GM12878 (cell line): ENCODE measurements around the gene DHDH. TPM values are rescaled to one million over a fixed set of nuclear protein-coding genes. Genes with fewer than 3 reads are reported as not detected.

ENCODE experiments used
- ATAC-seq: fragments of 200-7000 bp; cut with Tn5 transposase; 3 replicates; pipeline ENCODE4 v1.9.1; 2020; ENCODE audit warnings: mild to moderate bottlenecking, moderate library complexity
- BruUV-seq: library from RNA; stranded (reverse); fragments of 400-500 nt; replicated peaks from 2 replicates; lab custom pipeline; 2021; lab: Mats Ljungman, UMichigan
- CTCF ChIA-PET: fragments of 300-600 bp; sonication (Branson Sonifier 250); formaldehyde crosslinking; extraction: SDS; loops from one replicate; lab custom pipeline; 2021; ENCODE audit warnings: inconsistent platforms; lab: Yijun Ruan, JAX
- POLR2A ChIA-PET: fragments of 350-600 bp; formaldehyde crosslinking; extraction: SDS; loops from one replicate; lab custom pipeline; 2021; ENCODE audit warnings: inconsistent platforms; lab: Charles Lee
- RAD21 ChIA-PET: fragments of 300-600 bp; sonication (Branson Sonifier 250); formaldehyde crosslinking; loops from one replicate; lab custom pipeline; 2023; ENCODE audit warnings: antibody characterized with exemption; ENCODE audit not compliant: unreplicated experiment; lab: Charles Lee
- SMC1A ChIA-PET: fragments of 300-600 bp; sonication (Branson Sonifier 250); formaldehyde crosslinking; loops from one replicate; lab custom pipeline; 2023; ENCODE audit not compliant: unreplicated experiment, uncharacterized antibody; lab: Charles Lee
- DNase-seq: peaks from one replicate; pipeline ENCODE4 v3.0.0-alpha.2; 2011; ENCODE audit warnings: low read depth, low spot score
- FAIRE-seq: peaks from 3 replicates; lab custom pipeline; 2011; peaks lifted over from hg19 to GRCh38; lab: Jason Lieb, UNC
- H2AFZ ChIP-seq: 2 replicates; pipeline ENCODE4 v1.6.0; 2011; ENCODE audit warnings: low read depth, low read length, control low read depth; ENCODE audit not compliant: control insufficient read depth
- H3K27ac ChIP-seq: 2 replicates; pipeline ENCODE4 v1.5.1; 2011; ENCODE audit warnings: control low read depth; ENCODE audit not compliant: control insufficient read depth, insufficient read depth
- H3K27me3 ChIP-seq, 2 experiments: replicated peaks in 1 of 2; 2 replicates each; pipeline versions ENCODE4 v1.6.0 to v1.6.1; 2011; ENCODE audit warnings: low read length in 1 of 2; ENCODE audit not compliant: control insufficient read depth in 2 of 2, insufficient read depth in 2 of 2
- H3K36me3 ChIP-seq, 2 experiments: 2 replicates each; pipeline ENCODE4 v1.5.1; 2011; ENCODE audit warnings: low read length in 1 of 2; ENCODE audit not compliant: control insufficient read depth in 2 of 2, insufficient read depth in 2 of 2
- H3K4me1 ChIP-seq: 2 replicates; pipeline ENCODE4 v1.6.1; 2011; ENCODE audit warnings: mild to moderate bottlenecking, low read length, moderate library complexity, mixed read lengths; ENCODE audit not compliant: control insufficient read depth, insufficient read depth
- H3K4me2 ChIP-seq: 2 replicates; pipeline ENCODE4 v1.6.0; 2011; ENCODE audit warnings: control low read depth; ENCODE audit not compliant: control insufficient read depth, insufficient read depth
- H3K4me3 ChIP-seq: fragments of 200-600 bp; sonication (generic); 2 replicates; pipeline ENCODE4 v1.5.1; 2016
- H3K79me2 ChIP-seq: 2 replicates; pipeline ENCODE4 v1.6.0; 2011; ENCODE audit warnings: low read length; ENCODE audit not compliant: control insufficient read depth, insufficient read depth
- H3K9ac ChIP-seq: 2 replicates; pipeline ENCODE4 v1.8.0; 2011; ENCODE audit warnings: low read length, control low read depth, mixed read lengths; ENCODE audit not compliant: control insufficient read depth, insufficient read depth
- H3K9me3 ChIP-seq: replicated peaks from 3 replicates; pipeline ENCODE4 v1.5.1; 2011; ENCODE audit warnings: mild to moderate bottlenecking, low read length; ENCODE audit not compliant: control insufficient read depth, insufficient read depth
- H4K20me1 ChIP-seq: 2 replicates; pipeline ENCODE4 v1.6.0; 2011; ENCODE audit not compliant: control insufficient read depth, insufficient read depth
- ATF7 ChIP-seq: fragments of 450-650 bp; IDR thresholded peaks from 2 replicates; pipeline ENCODE4 v1.6.1; 2016; ENCODE audit warnings: low read depth, mild to moderate bottlenecking
- IRF4 ChIP-seq: IDR thresholded peaks from 2 replicates; pipeline ENCODE4 v1.6.1; 2011; ENCODE audit warnings: low read depth, low read length
- WGBS: methylation state at CpG from one replicate; pipeline ENCODE4 v1.1.6; 2016; ENCODE audit warnings: low lambda C conversion rate; ENCODE audit not compliant: insufficient replicate concordance, insufficient coverage; ENCODE audit errors: missing lambda C conversion rate; 5-methylcytosine and 5-hydroxymethylcytosine counted together
- in situ Hi-C: fragments of 300-500 bp; cut with MboI; formaldehyde crosslinking; loops from 9 replicates; pipeline ENCODE4 v1.14.3; 2018; ENCODE audit warnings: mixed read lengths
- intact Hi-C: fragments of 100-400 bp; cut with micrococcal nuclease; formaldehyde crosslinking; loops from one replicate; pipeline ENCODE4 v1.14.2; 2022; ENCODE audit not compliant: unreplicated experiment
- polyA plus RNA-seq, 11 experiments: library from polyadenylated mRNA; depleted of rRNA in 4 of 11; unstranded in 6 of 11; stranded (reverse) in 5 of 11; fragments of >200 nt; fragmentation: Nextera tagmentation in 4 of 11; fragmentation: Illumina TruSeq in 1 of 11; extraction: Ambion mirVana in 4 of 11; extraction: Trizol in 1 of 11; gene quantifications; 1 replicate in 1 of 11; 2 replicates in 10 of 11; pipeline versions ENCODE4 v1.2.1 to v1.2.3, GENCODE V29; 2011 to 2016; ENCODE audit warnings: inconsistent platforms in 2 of 11, missing spikeins in 2 of 11, low read depth in 1 of 11
- total RNA-seq, 4 experiments: library from RNA; depleted of rRNA in 3 of 4; stranded (reverse); fragments of >200 nt in 3 of 4; fragmentation: Illumina TruSeq in 1 of 4; extraction: Trizol in 1 of 4; gene quantifications; 2 replicates each; pipeline versions ENCODE4 v1.2.1 to v1.2.3, GENCODE V29; 2013 to 2021
- TF ChIP-seq, protein P1 (sequence below): IDR thresholded peaks from 2 replicates; pipeline ENCODE4 v1.6.1; 2012; ENCODE audit warnings: improper control_type of control experiment, low read depth, low read length; ENCODE audit not compliant: insufficient replicate concordance

Gene DHDH
- total and polyA plus RNA-seq, 10 of the 15 experiments (the other 5 are each of a cell fraction or from before 2014, with no cell fraction given): 0.13 to 0.21 (median 0.15) TPM; not detected in 7

DNA sequence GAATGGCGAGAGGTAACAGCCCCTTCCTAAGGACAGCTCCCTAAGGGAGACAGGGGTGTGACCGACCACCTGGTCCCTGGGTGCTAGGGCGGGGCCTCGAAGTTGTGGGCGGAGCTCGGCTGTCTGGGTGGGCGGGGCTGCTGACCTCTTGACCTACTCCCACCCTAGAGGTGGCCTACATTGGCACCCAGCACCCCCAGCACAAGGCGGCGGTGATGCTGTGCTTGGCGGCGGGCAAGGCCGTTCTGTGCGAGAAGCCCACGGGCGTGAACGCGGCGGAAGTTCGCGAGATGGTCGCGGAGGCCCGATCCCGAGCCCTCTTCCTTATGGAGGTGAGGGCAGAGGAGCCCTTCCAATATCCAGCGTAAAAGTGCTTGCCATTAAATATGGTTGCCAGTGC is 2.4 kb downstream of the DHDH start (continued):
- TF ChIP-seq, protein P1, sequence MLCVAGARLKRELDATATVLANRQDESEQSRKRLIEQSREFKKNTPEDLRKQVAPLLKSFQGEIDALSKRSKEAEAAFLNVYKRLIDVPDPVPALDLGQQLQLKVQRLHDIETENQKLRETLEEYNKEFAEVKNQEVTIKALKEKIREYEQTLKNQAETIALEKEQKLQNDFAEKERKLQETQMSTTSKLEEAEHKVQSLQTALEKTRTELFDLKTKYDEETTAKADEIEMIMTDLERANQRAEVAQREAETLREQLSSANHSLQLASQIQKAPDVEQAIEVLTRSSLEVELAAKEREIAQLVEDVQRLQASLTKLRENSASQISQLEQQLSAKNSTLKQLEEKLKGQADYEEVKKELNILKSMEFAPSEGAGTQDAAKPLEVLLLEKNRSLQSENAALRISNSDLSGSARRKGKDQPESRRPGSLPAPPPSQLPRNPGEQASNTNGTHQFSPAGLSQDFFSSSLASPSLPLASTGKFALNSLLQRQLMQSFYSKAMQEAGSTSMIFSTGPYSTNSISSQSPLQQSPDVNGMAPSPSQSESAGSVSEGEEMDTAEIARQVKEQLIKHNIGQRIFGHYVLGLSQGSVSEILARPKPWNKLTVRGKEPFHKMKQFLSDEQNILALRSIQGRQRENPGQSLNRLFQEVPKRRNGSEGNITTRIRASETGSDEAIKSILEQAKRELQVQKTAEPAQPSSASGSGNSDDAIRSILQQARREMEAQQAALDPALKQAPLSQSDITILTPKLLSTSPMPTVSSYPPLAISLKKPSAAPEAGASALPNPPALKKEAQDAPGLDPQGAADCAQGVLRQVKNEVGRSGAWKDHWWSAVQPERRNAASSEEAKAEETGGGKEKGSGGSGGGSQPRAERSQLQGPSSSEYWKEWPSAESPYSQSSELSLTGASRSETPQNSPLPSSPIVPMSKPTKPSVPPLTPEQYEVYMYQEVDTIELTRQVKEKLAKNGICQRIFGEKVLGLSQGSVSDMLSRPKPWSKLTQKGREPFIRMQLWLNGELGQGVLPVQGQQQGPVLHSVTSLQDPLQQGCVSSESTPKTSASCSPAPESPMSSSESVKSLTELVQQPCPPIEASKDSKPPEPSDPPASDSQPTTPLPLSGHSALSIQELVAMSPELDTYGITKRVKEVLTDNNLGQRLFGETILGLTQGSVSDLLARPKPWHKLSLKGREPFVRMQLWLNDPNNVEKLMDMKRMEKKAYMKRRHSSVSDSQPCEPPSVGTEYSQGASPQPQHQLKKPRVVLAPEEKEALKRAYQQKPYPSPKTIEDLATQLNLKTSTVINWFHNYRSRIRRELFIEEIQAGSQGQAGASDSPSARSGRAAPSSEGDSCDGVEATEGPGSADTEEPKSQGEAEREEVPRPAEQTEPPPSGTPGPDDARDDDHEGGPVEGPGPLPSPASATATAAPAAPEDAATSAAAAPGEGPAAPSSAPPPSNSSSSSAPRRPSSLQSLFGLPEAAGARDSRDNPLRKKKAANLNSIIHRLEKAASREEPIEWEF: no peak

DNA sequence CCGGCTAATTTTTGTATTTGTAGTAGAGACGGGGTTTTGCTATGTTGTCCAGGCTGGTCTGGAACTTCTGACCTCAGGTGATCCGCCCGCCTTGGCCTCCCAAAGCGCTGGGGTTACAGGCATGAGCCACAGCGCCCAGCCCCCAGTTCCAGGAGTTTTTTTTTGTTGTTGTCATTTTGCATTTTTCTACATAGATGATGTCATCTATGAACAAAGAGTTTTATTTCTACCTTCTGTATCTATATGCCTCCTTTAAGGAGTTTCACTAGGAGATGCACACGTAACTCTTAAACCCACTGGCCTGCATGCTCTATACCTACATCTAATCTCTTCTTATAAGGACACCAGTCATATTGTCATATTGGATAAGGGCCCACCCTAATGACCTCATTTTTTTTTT is 4.8 kb downstream of the DHDH start:
- in situ Hi-C loops: no loop called here
- TF ChIP-seq IRF4 (no peak), ATF7 (0 out of 2 replicates have a peak, but pooled peaks have one; percentile 30)
- POLR2A ChIA-PET: interaction anchor here (0.6 kb wide), 2 partner anchors 16 to 68 kb away, joined by 3 read pairs; no protein-coding TSS in a partner anchor
- H3K4me2 ChIP-seq: no peak overlapping the region
- H3K9me3 ChIP-seq: no peaks in the 10 kb centered on the region; the same call in 2 of the 3 replicates
- no peaks in the 10 kb centered on the region for H3K79me2 ChIP-seq
- DNase-seq (no peak), FAIRE-seq (no peak), ATAC-seq (no peak)
- no peak overlapping the region for H3K4me3 ChIP-seq
- no TSS peak for BruUV-seq
- 89% methylated on average over 7 of the region's 7 CpGs for WGBS
- CTCF ChIA-PET: no interaction called here
- RAD21 ChIA-PET: no interaction called here
- H3K9ac ChIP-seq: no peak overlapping the region
- no peak overlapping the region for H2AFZ ChIP-seq
- no peaks in the 10 kb centered on the region for H4K20me1 ChIP-seq
- intact Hi-C loops: no loop called here
- H3K27ac ChIP-seq: no peak overlapping the region
- 0 out of 4 replicates have a peak, but pooled peaks cover 0 to under 1% of the 10 kb centered on the region in 2 experiments for H3K27me3 ChIP-seq
- peaks cover 5% of the 10 kb centered on the region; the same call in 1 of the 2 replicates for H3K4me1 ChIP-seq
- H3K36me3 ChIP-seq: no peaks in the 10 kb centered on the region
- SMC1A ChIA-PET: interaction anchor here (0.7 kb wide), 1 partner anchor 93 kb away, joined by 3 read pairs; no protein-coding TSS in a partner anchor
